ENCODE measurements around the gene SARS1. TPM values are rescaled to one million over a fixed set of nuclear protein-coding genes. Genes with fewer than 3 reads are reported as not detected.

SARS1 gene
- total and polyA plus RNA-seq, 2 donors, result 72.2 to 109 TPM

DNA sequence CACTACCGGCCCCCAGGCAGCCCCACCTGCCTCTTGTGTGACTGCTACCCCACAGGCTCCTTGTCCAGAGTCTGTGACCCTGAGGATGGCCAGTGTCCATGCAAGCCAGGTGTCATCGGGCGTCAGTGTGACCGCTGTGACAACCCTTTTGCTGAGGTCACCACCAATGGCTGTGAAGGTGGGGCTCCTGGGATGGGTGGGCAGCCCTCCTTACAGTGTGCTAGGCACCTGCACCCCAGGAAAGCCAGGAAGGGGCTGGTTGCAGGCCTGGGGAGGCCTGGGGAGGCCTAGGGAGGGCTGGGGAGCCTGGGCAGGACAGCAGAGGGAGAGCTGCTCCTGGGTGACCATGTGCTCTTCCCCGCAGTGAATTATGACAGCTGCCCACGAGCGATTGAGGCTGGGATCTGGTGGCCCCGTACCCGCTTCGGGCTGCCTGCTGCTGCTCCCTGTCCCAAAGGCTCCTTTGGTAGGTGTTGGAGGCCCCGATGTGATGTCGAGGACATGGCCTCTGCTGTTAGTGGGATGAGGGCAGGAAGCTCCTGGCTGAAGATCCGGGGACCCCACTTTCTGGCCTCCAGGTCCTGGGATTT is 52.1 kb downstream of the SARS1 start:
- Histone ChIP-seq H3K27ac (ENCODE audit: low read depth in 1 of 2, low read length in 1 of 2) (no peak overlapping the region), H3K27me3 (ENCODE audit: control insufficient read depth in 2 of 2, insufficient read depth in 1 of 2, low read length in 1 of 2) (no peaks in the 10 kb centered on the region), H3K9me3 (ENCODE audit: control insufficient read depth in 2 of 2, insufficient read depth in 1 of 2, low read length in 1 of 2) (no peaks in the 10 kb centered on the region), H3K36me3 (ENCODE audit: control insufficient read depth in 2 of 2, insufficient read depth in 2 of 2, low read length in 1 of 2) (peaks cover 0 to 12% of the 10 kb centered on the region in 2 donors), H3K4me1 (ENCODE audit: control insufficient read depth in 2 of 2, insufficient read depth in 2 of 2, low read length in 2 of 2) (no peaks in the 10 kb centered on the region), H3K4me3 (ENCODE audit: low read length in 2 of 2) (no peak overlapping the region)
- WGBS, result 97% methylated on average over 13 of the region's 13 CpGs
- DNase-seq (ENCODE audit: low read depth in 6 of 9, low spot score in 9 of 9), result no peak

DNA sequence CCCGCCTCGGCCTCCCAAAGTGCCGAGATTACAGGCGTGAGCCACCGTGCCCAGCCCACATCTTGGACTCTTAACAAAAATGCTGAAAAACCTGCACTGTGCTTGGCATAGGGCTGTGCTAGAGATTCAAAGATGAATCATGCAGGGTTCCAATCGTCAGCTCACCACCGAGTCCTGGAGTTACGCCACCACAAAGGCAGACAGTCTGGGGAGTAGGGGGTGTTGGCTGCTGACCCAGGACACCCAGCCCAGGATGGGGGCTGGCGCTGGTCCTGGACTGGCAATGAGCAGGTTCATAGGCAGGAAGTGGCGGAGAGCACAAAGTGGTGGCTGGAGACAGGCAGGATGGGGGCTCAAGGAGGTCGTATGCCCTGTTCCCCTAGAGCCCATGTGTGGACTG is 53.2 kb downstream of the SARS1 start:
- Histone ChIP-seq H3K36me3 (ENCODE audit: control insufficient read depth in 2 of 2, insufficient read depth in 2 of 2, low read length in 1 of 2) (peaks cover 0 to 12% of the 10 kb centered on the region in 2 donors), H3K9me3 (ENCODE audit: control insufficient read depth in 2 of 2, insufficient read depth in 1 of 2, low read length in 1 of 2) (no peaks in the 10 kb centered on the region), H3K4me3 (ENCODE audit: low read length in 2 of 2) (no peak overlapping the region), H3K4me1 (ENCODE audit: control insufficient read depth in 2 of 2, insufficient read depth in 2 of 2, low read length in 2 of 2) (no peaks in the 10 kb centered on the region), H3K27ac (ENCODE audit: low read depth in 1 of 2, low read length in 1 of 2) (no peak overlapping the region), H3K27me3 (ENCODE audit: control insufficient read depth in 2 of 2, insufficient read depth in 1 of 2, low read length in 1 of 2) (no peaks in the 10 kb centered on the region)
- WGBS, result 91% methylated on average over 11 of the region's 11 CpGs
- no peak for DNase-seq (ENCODE audit: low read depth in 6 of 9, low spot score in 9 of 9)

DNA sequence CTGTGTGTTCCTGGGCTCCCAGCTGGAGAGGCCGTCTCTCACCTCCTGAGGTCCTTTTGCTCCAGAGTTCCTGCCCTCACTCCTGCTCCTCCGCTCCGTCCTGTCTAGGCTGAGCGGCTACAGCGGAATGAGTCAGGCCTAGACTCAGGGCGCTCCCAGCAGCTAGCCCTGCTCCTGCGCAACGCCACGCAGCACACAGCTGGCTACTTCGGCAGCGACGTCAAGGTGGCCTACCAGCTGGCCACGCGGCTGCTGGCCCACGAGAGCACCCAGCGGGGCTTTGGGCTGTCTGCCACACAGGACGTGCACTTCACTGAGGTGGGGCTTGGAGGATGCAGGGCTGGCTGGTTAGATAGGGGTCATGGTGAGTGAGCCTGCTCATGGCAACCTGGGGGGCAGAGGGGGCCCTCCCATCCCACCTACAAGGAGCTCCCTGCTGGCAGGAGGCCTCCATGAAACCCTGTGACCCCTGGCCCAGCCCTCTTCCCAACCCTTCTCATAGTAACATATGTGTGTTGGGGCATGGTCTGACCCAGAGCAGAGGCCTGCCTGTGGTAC is 54.1 kb downstream of the SARS1 start:
- Histone ChIP-seq H3K27me3 (ENCODE audit: control insufficient read depth in 2 of 2, insufficient read depth in 1 of 2, low read length in 1 of 2) (no peaks in the 10 kb centered on the region), H3K27ac (ENCODE audit: low read depth in 1 of 2, low read length in 1 of 2) (no peak overlapping the region), H3K4me3 (ENCODE audit: low read length in 2 of 2) (no peak overlapping the region), H3K9me3 (ENCODE audit: control insufficient read depth in 2 of 2, insufficient read depth in 1 of 2, low read length in 1 of 2) (no peaks in the 10 kb centered on the region), H3K4me1 (ENCODE audit: control insufficient read depth in 2 of 2, insufficient read depth in 2 of 2, low read length in 2 of 2) (no peaks in the 10 kb centered on the region), H3K36me3 (ENCODE audit: control insufficient read depth in 2 of 2, insufficient read depth in 2 of 2, low read length in 1 of 2) (peaks cover 0 to 12% of the 10 kb centered on the region in 2 donors)
- WGBS, result 98% methylated on average over 17 of the region's 17 CpGs
- no peak for DNase-seq (ENCODE audit: low read depth in 6 of 9, low spot score in 9 of 9)

DNA sequence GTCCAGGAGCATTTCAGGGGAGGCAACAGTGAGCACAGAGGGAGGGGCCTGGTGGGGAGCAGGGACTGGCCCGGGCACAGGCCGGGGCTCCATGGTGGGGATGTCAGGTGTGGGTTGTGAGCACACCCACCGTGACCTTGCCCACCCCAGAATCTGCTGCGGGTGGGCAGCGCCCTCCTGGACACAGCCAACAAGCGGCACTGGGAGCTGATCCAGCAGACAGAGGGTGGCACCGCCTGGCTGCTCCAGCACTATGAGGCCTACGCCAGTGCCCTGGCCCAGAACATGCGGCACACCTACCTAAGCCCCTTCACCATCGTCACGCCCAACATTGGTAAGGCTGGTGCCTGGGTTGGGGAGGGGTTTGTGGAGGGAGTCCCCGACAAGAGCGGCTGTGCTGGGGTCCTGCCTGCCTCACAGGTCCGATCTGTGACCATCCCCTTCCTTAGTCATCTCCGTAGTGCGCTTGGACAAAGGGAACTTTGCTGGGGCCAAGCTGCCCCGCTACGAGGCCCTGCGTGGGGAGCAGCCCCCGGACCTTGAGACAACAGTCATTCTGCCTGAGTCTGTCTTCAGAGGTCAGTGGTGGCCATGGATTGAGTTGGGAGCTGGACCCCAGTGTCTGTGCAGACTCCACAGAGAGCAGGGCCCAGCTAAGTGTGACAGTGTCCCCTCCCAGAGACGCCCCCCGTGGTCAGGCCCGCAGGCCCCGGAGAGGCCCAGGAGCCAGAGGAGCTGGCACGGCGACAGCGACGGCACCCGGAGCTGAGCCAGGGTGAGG is 54.9 kb downstream of the SARS1 start:
- no peaks in the 10 kb centered on the region for H3K9me3 ChIP-seq (ENCODE audit: control insufficient read depth in 2 of 2, insufficient read depth in 1 of 2, low read length in 1 of 2)
- no peaks in the 10 kb centered on the region for H3K27me3 ChIP-seq (ENCODE audit: control insufficient read depth in 2 of 2, insufficient read depth in 1 of 2, low read length in 1 of 2)
- peaks cover 0 to 12% of the 10 kb centered on the region in 2 donors for H3K36me3 ChIP-seq (ENCODE audit: control insufficient read depth in 2 of 2, insufficient read depth in 2 of 2, low read length in 1 of 2)
- no peak overlapping the region for H3K27ac ChIP-seq (ENCODE audit: low read depth in 1 of 2, low read length in 1 of 2)
- no peak for DNase-seq (ENCODE audit: low read depth in 6 of 9, low spot score in 9 of 9)
- WGBS, result 97% methylated on average over 29 of the region's 29 CpGs
- H3K4me3 ChIP-seq (ENCODE audit: low read length in 2 of 2), result no peak overlapping the region
- peaks cover 0 to under 1% of the 10 kb centered on the region in 2 donors for H3K4me1 ChIP-seq (ENCODE audit: control insufficient read depth in 2 of 2, insufficient read depth in 2 of 2, low read length in 2 of 2)

DNA sequence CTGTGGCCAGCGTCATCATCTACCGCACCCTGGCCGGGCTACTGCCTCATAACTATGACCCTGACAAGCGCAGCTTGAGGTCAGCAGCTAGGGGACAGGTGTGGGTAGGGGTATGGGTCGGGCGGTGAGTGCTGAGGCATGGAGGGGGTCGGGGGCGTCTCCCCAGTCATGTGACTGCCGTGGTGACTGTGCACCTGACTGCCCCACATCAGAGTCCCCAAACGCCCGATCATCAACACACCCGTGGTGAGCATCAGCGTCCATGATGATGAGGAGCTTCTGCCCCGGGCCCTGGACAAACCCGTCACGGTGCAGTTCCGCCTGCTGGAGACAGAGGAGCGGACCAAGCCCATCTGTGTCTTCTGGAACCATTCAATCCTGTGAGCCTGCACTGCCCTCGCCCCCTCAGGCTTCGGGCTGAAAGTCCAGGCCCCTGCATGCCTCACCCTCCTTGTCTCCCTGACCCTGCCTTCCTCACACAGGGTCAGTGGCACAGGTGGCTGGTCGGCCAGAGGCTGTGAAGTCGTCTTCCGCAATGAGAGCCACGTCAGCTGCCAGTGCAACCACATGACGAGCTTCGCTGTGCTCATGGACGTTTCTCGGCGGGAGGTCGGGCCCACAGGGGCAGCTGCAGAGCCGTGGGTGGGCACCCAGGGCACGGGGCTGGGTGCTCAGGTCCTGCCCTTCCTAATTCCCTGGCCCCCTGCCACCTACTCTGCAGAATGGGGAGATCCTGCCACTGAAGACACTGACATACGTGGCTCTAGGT is 55.7 kb downstream of the SARS1 start:
- no peak overlapping the region for H3K27ac ChIP-seq (ENCODE audit: low read depth in 1 of 2, low read length in 1 of 2)
- no peak for DNase-seq (ENCODE audit: low read depth in 6 of 9, low spot score in 9 of 9)
- peaks cover 0 to 12% of the 10 kb centered on the region in 2 donors for H3K36me3 ChIP-seq (ENCODE audit: control insufficient read depth in 2 of 2, insufficient read depth in 2 of 2, low read length in 1 of 2)
- H3K9me3 ChIP-seq (ENCODE audit: control insufficient read depth in 2 of 2, insufficient read depth in 1 of 2, low read length in 1 of 2), result no peaks in the 10 kb centered on the region
- WGBS, result 96% methylated on average over 33 of the region's 33 CpGs
- H3K4me1 ChIP-seq (ENCODE audit: control insufficient read depth in 2 of 2, insufficient read depth in 2 of 2, low read length in 2 of 2), result peaks cover 0 to 5% of the 10 kb centered on the region in 2 donors
- H3K4me3 ChIP-seq (ENCODE audit: low read length in 2 of 2), result no peak overlapping the region
- no peaks in the 10 kb centered on the region for H3K27me3 ChIP-seq (ENCODE audit: control insufficient read depth in 2 of 2, insufficient read depth in 1 of 2, low read length in 1 of 2)

DNA sequence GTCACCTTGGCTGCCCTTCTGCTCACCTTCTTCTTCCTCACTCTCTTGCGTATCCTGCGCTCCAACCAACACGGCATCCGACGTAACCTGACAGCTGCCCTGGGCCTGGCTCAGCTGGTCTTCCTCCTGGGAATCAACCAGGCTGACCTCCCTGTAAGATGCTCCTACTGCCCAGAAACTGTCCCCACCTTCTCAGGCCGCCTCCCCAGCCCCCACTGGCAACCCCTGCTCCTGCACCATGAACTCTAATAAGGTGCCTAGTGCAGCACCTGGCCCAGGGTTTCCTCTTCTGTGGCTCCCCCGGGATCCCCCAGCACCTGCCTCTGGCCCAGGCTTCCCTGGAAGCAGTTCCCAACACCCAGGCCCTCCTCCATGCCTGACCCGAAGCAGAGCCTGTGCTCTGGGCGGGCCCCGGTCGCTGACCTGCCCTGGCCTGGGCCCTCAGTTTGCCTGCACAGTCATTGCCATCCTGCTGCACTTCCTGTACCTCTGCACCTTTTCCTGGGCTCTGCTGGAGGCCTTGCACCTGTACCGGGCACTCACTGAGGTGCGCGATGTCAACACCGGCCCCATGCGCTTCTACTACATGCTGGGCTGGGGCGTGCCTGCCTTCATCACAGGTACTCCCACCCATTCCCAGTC is 56.4 kb downstream of the SARS1 start:
- DNase-seq (ENCODE audit: low read depth in 6 of 9, low spot score in 9 of 9), result no peak
- Histone ChIP-seq H3K4me1 (ENCODE audit: control insufficient read depth in 2 of 2, insufficient read depth in 2 of 2, low read length in 2 of 2) (peaks cover 0 to 8% of the 10 kb centered on the region in 2 donors), H3K36me3 (ENCODE audit: control insufficient read depth in 2 of 2, insufficient read depth in 2 of 2, low read length in 1 of 2) (peaks cover 0 to 12% of the 10 kb centered on the region in 2 donors), H3K9me3 (ENCODE audit: control insufficient read depth in 2 of 2, insufficient read depth in 1 of 2, low read length in 1 of 2) (no peaks in the 10 kb centered on the region), H3K4me3 (ENCODE audit: low read length in 2 of 2) (no peak overlapping the region), H3K27ac (ENCODE audit: low read depth in 1 of 2, low read length in 1 of 2) (no peak overlapping the region), H3K27me3 (ENCODE audit: control insufficient read depth in 2 of 2, insufficient read depth in 1 of 2, low read length in 1 of 2) (no peaks in the 10 kb centered on the region)
- 96% methylated on average over 17 of the region's 17 CpGs for WGBS

DNA sequence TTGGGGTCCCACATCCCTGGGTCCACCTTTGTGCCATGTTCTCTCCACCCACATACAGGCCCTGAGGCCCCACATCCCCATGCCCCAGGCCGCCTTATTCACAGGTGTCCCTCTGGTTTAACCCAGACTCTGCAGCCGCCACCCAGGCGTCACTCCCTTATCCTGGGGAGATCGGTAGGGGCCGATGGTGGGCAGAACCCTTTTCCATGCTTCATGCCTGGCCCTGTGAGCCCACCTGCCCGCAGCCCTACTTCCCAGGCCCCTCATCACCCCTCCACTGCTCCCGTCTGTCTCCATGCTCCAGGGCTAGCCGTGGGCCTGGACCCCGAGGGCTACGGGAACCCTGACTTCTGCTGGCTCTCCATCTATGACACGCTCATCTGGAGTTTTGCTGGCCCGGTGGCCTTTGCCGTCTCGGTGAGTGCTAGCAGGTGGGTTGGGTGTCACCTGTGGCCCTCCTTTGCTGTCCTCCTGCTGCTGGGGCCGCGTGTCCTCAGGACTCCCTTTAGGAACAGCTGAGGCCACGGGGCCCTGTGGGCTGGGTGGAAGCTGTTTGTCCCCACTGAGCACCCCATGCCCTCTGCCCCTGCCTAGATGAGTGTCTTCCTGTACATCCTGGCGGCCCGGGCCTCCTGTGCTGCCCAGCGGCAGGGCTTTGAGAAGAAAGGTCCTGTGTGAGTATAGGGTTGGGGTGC is 57.1 kb downstream of the SARS1 start:
- Histone ChIP-seq H3K4me1 (ENCODE audit: control insufficient read depth in 2 of 2, insufficient read depth in 2 of 2, low read length in 2 of 2) (peaks cover 0 to 8% of the 10 kb centered on the region in 2 donors), H3K27me3 (ENCODE audit: control insufficient read depth in 2 of 2, insufficient read depth in 1 of 2, low read length in 1 of 2) (no peaks in the 10 kb centered on the region), H3K27ac (ENCODE audit: low read depth in 1 of 2, low read length in 1 of 2) (no peak overlapping the region), H3K4me3 (ENCODE audit: low read length in 2 of 2) (no peak overlapping the region), H3K36me3 (ENCODE audit: control insufficient read depth in 2 of 2, insufficient read depth in 2 of 2, low read length in 1 of 2) (peaks cover 0 to 12% of the 10 kb centered on the region in 2 donors), H3K9me3 (ENCODE audit: control insufficient read depth in 2 of 2, insufficient read depth in 1 of 2, low read length in 1 of 2) (no peaks in the 10 kb centered on the region)
- WGBS, result 97% methylated on average over 20 of the region's 20 CpGs
- no peak for DNase-seq (ENCODE audit: low read depth in 6 of 9, low spot score in 9 of 9)

DNA sequence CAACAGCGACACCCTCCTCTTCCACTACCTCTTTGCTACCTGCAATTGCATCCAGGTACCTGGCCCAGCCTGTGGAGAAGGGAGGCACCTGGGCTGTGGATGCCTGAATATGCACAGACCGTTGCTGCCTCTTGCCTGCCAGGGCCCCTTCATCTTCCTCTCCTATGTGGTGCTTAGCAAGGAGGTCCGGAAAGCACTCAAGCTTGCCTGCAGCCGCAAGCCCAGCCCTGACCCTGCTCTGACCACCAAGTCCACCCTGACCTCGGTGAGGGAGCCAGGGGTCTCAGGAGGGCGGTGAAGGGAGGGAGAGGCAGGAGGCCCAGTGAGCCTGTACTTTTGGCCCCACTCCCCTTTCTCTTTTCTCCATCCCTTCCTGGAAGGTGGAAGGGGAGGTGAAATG is 57.7 kb downstream of the SARS1 start:
- no peaks in the 10 kb centered on the region for H3K27me3 ChIP-seq (ENCODE audit: control insufficient read depth in 2 of 2, insufficient read depth in 1 of 2, low read length in 1 of 2)
- 99% methylated on average over 6 of the region's 6 CpGs for WGBS
- H3K27ac ChIP-seq (ENCODE audit: low read depth in 1 of 2, low read length in 1 of 2), result no peak overlapping the region
- peaks cover 0 to 8% of the 10 kb centered on the region in 2 donors for H3K4me1 ChIP-seq (ENCODE audit: control insufficient read depth in 2 of 2, insufficient read depth in 2 of 2, low read length in 2 of 2)
- H3K36me3 ChIP-seq (ENCODE audit: control insufficient read depth in 2 of 2, insufficient read depth in 2 of 2, low read length in 1 of 2), result peaks cover 0 to 12% of the 10 kb centered on the region in 2 donors
- DNase-seq (ENCODE audit: low read depth in 6 of 9, low spot score in 9 of 9), result no peak
- H3K9me3 ChIP-seq (ENCODE audit: control insufficient read depth in 2 of 2, insufficient read depth in 1 of 2, low read length in 1 of 2), result no peaks in the 10 kb centered on the region
- no peak overlapping the region for H3K4me3 ChIP-seq (ENCODE audit: low read length in 2 of 2)

All from thymus (tissue), 11 donors.